Lower leg skin (tissue), 4 donors: ENCODE results near the gene ATF6. TPM values are rescaled to one million over a fixed set of nuclear protein-coding genes. Genes with fewer than 3 reads are reported as not detected.
A peak's percentile ranks its signal among the peaks of the same experiment; 100 is the strongest.

ENCODE experiments used
- DNase-seq, 2 donors: peaks; one replicate each; pipeline ENCODE4 v3.0.0-alpha.2; 2019; ENCODE audit warnings: low spot score in 2 of 2
- H3K4me3 ChIP-seq: fragments of 200-600 bp; sonication (generic); 2 replicates; pipeline ENCODE4 v1.5.1; 2017; ENCODE audit warnings: mild to moderate bottlenecking, low read depth; ENCODE audit not compliant: poor library complexity, severe bottlenecking
- POLR2A ChIP-seq, 2 donors: fragments of 450-650 bp; IDR thresholded peaks; one replicate each; pipeline ENCODE4 v1.6.1; 2016 to 2017; ENCODE audit warnings: antibody characterized with exemption in 2 of 2, mild to moderate bottlenecking in 1 of 2, moderate library complexity in 1 of 2
- WGBS, 2 donors: methylation state at CpG; one replicate each; pipeline ENCODE4 v1.1.5; 2018; 5-methylcytosine and 5-hydroxymethylcytosine counted together
- intact Hi-C: fragments of 100-400 bp; cut with DNase I; formaldehyde crosslinking; loops from one replicate; pipeline ENCODE4 v1.15.0; 2023; ENCODE audit warnings: low total_unique reads
- total RNA-seq, 4 donors: library from RNA; depleted of rRNA; stranded (reverse); fragments of >200 nt; gene quantifications; one replicate each; pipeline ENCODE4 v1.1.0, GENCODE V29; 2016
- TF ChIP-seq, protein P1 (sequence below), 3 donors: fragments of 450-650 bp; IDR thresholded peaks; one replicate each; pipeline ENCODE4 v1.5.1; 2016; ENCODE audit warnings: antibody characterized with exemption in 3 of 3, mild to moderate bottlenecking in 3 of 3, moderate library complexity in 2 of 3

Gene ATF6
- 10 to 100 TPM; 28.7 to 33.5 (median 31.2) TPM for total RNA-seq

- peak; percentile 93 to 98 for DNase-seq
- WGBS, 2 donors, result 0 to 1% methylated on average over 35 of the region's 35 CpGs
- peak within 1 kb of the TSS; percentile 79 for H3K4me3 ChIP-seq
- intact Hi-C loops, result no loop called here
- peak in 1 of 2 donors; percentile 22 for TF ChIP-seq POLR2A (IDR thresholded peaks at IDR 0.05)
- TF ChIP-seq, protein P1, sequence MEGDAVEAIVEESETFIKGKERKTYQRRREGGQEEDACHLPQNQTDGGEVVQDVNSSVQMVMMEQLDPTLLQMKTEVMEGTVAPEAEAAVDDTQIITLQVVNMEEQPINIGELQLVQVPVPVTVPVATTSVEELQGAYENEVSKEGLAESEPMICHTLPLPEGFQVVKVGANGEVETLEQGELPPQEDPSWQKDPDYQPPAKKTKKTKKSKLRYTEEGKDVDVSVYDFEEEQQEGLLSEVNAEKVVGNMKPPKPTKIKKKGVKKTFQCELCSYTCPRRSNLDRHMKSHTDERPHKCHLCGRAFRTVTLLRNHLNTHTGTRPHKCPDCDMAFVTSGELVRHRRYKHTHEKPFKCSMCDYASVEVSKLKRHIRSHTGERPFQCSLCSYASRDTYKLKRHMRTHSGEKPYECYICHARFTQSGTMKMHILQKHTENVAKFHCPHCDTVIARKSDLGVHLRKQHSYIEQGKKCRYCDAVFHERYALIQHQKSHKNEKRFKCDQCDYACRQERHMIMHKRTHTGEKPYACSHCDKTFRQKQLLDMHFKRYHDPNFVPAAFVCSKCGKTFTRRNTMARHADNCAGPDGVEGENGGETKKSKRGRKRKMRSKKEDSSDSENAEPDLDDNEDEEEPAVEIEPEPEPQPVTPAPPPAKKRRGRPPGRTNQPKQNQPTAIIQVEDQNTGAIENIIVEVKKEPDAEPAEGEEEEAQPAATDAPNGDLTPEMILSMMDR (IDR thresholded peaks at IDR 0.05), result no peak
Measured at GRCh38 chr1:161766102-161766981, at the start of gene ATF6. ATF6 (plus strand) TSS chr1:161766320; CDS start chr1:161766361, 41 bp downstream.

DNA sequence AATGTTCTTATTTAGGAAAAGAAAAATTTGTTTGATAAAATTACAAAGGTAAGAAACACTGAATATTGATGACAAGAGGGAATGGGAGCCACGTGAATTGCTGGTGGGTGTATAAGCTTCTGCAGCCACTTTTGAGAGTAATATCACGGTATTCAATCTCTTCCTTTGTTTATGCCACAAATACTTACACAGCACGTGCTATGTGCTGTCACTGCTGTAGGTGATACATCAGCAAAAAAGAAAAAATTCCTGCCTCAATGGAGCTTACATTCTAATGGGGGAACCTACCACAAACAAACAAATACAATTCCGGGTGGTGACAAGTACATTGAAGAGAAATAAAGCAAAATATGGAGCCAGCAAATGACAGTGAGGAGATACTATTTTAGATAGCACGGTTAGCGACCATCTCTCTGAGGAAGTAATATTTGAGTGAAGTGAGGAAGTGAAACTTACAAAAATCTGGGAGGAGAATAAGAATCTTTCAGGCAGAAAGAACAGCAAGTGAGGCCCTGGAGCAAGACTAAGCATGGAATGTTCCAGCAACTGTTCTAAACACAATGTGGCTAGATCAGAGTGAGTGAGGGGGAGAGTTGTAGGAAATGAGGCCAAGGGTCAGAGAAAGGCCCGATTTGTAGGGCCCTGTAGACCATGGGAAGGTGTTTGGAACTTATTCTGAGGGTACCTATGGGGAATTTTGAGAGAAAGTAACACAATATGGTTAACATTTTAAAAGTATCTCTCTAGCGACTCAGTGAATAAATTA, 47.4 kb upstream of the ATF6 start:
- intact Hi-C loops, result no loop called here
- 73 to 76% methylated on average over 8 of the region's 8 CpGs for WGBS, 2 donors
- no peak overlapping the region for H3K4me3 ChIP-seq
- no peak for TF ChIP-seq POLR2A (IDR thresholded peaks at IDR 0.05)
- TF ChIP-seq, protein P1 (IDR thresholded peaks at IDR 0.05), result no peak
- no peak for DNase-seq

DNA sequence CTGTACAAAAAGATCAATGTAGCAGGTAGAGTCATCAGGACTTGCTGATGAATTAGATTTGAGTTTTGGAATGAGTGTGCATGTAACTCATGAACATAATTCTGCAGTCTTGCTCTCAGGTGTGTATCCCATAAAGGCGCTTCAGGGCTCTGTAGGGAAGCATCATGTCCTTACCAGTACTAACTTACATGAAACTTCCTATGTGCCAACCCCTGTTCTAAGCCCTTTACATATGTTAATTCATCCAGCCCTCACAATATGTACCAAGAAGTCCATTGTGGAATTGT, 46.9 kb upstream of the ATF6 start:
- intact Hi-C loops, result no loop called here
- DNase-seq, result no peak
- TF ChIP-seq, protein P1 (IDR thresholded peaks at IDR 0.05), result no peak
- no peak for TF ChIP-seq POLR2A (IDR thresholded peaks at IDR 0.05)
- H3K4me3 ChIP-seq, result no peak overlapping the region
- WGBS, 2 donors, result 94 to 100% methylated on average over 1 of the region's 1 CpG

- intact Hi-C loops, result loop anchor here (10.0 kb wide), 1 partner anchor 236 kb away; no protein-coding TSS in a partner anchor
- H3K4me3 ChIP-seq, result no peak overlapping the region
- TF ChIP-seq POLR2A (IDR thresholded peaks at IDR 0.05), result no peak
- TF ChIP-seq, protein P1 (IDR thresholded peaks at IDR 0.05), result no peak
- DNase-seq, result no peak
- WGBS, 2 donors, result 76 to 81% methylated on average over 1 of the region's 1 CpG
Measured at GRCh38 chr1:161720422-161720821, 45.7 kb upstream of the ATF6 start.

DNA sequence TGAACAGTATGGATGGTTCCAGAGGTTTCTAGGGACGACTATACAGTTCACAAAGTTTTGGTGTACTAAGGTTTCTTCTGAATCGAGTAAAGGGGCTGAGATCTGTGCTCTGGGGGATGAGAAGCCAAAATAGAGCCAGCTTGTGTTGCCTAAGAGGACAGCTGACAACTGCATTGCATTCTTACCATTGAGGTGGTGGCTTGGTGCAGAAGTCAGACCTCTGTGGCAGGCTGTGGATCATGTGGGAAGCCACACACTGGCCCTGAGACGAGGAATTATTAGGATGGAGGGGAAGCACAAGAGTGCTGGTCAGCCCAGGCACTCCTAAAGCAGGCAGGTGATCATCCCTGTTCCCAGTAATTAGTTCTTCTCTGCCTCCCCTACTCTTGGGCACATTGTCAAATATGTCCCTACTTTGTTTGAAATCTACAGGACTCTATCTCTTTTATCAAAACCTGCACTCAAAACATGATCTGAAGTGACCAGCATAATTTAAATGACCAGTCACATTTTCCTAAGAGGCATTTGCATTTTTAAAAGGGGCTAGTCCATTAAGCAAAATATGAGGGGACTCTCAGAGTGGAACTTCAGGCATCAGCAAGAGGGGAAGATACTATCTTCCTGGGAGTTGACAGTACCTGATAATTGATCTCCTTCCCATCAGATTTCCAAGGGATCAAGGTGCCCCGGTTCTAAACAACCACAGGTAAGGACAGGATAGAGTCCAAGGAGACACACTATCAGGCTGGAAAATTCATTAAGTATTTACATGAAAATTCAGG, 45.0 kb upstream of the ATF6 start, which contains the start of gene FCRLB:
TSS of gene FCRLB (plus strand) at position 589 of the 782 bp plus-strand sequence. CDS start 1,129 bp downstream, outside the sequence.
- DNase-seq, result no peak
- H3K4me3 ChIP-seq, result no peak within 1 kb of the TSS
- WGBS, 2 donors, result 41 to 50% methylated on average over 4 of the region's 4 CpGs
- TF ChIP-seq POLR2A (IDR thresholded peaks at IDR 0.05), result no peak
- TF ChIP-seq, protein P1 (IDR thresholded peaks at IDR 0.05), result no peak
- intact Hi-C loops, result loop anchor here (10.0 kb wide), 1 partner anchor 236 kb away; no protein-coding TSS in a partner anchor
